WTC11 (cell line): ENCODE data around the gene SLC5A9.

ENCODE experiments used
- ZNF121 ChIP-seq: sonication (generic); formaldehyde crosslinking; IDR thresholded peaks from 2 replicates; pipeline ENCODE4 v1.8.0; 2023; ENCODE audit warnings: missing genetic modification reagents
- TF ChIP-seq, protein P1 (sequence below): sonication (generic); formaldehyde crosslinking; IDR thresholded peaks from 2 replicates; pipeline ENCODE4 v1.8.1; 2022; ENCODE audit warnings: low read depth, missing genetic modification reagents, borderline replicate concordance
- TF ChIP-seq, protein P2 (sequence below): sonication (generic); formaldehyde crosslinking; IDR thresholded peaks from 2 replicates; pipeline ENCODE4 v1.8.0; 2022; ENCODE audit warnings: missing genetic modification reagents
- TF ChIP-seq, protein P3 (sequence below): sonication (generic); formaldehyde crosslinking; IDR thresholded peaks from 2 replicates; pipeline ENCODE4 v1.8.0; 2022; ENCODE audit warnings: mild to moderate bottlenecking, missing genetic modification reagents
- TF ChIP-seq, protein P4 (sequence below): fragments of 200-600 bp; IDR thresholded peaks from 2 replicates; pipeline ENCODE4 v1.8.0; 2022; ENCODE audit warnings: antibody characterized with exemption
- TF ChIP-seq, protein P5 (sequence below): sonication (generic); formaldehyde crosslinking; conservative IDR thresholded peaks from 2 replicates; pipeline ENCODE4 v1.8.1; 2023; ENCODE audit warnings: mild to moderate bottlenecking, low read depth, missing genetic modification reagents, moderate library complexity

DNA sequence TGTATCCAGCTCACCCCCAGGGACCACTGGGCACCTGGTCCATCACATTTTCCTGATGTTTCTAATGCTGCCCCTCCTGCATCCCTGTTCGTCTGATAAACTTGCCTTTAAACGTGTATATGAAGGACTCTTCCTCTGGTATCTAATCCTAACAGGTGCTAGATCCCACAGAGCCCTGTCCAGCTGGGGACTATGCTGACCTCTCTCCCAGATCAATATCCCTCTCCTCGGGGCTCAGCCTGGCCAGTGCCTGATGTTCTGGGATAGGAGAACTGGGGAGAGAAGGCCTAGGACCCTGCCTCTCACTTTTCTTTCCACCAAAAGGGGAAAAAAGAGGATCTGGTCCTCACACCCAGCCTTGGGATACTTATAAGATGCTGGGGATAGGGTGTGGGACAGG lies 1.4 kb upstream of the SLC5A9 start:
- TF ChIP-seq, protein P1, sequence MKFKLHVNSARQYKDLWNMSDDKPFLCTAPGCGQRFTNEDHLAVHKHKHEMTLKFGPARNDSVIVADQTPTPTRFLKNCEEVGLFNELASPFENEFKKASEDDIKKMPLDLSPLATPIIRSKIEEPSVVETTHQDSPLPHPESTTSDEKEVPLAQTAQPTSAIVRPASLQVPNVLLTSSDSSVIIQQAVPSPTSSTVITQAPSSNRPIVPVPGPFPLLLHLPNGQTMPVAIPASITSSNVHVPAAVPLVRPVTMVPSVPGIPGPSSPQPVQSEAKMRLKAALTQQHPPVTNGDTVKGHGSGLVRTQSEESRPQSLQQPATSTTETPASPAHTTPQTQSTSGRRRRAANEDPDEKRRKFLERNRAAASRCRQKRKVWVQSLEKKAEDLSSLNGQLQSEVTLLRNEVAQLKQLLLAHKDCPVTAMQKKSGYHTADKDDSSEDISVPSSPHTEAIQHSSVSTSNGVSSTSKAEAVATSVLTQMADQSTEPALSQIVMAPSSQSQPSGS (CRISPR knock-in tag), result no peak
- TF ChIP-seq, protein P2, sequence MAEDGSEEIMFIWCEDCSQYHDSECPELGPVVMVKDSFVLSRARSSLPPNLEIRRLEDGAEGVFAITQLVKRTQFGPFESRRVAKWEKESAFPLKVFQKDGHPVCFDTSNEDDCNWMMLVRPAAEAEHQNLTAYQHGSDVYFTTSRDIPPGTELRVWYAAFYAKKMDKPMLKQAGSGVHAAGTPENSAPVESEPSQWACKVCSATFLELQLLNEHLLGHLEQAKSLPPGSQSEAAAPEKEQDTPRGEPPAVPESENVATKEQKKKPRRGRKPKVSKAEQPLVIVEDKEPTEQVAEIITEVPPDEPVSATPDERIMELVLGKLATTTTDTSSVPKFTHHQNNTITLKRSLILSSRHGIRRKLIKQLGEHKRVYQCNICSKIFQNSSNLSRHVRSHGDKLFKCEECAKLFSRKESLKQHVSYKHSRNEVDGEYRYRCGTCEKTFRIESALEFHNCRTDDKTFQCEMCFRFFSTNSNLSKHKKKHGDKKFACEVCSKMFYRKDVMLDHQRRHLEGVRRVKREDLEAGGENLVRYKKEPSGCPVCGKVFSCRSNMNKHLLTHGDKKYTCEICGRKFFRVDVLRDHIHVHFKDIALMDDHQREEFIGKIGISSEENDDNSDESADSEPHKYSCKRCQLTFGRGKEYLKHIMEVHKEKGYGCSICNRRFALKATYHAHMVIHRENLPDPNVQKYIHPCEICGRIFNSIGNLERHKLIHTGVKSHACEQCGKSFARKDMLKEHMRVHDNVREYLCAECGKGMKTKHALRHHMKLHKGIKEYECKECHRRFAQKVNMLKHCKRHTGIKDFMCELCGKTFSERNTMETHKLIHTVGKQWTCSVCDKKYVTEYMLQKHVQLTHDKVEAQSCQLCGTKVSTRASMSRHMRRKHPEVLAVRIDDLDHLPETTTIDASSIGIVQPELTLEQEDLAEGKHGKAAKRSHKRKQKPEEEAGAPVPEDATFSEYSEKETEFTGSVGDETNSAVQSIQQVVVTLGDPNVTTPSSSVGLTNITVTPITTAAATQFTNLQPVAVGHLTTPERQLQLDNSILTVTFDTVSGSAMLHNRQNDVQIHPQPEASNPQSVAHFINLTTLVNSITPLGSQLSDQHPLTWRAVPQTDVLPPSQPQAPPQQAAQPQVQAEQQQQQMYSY (CRISPR knock-in tag), result no peak
- TF ChIP-seq, protein P3, sequence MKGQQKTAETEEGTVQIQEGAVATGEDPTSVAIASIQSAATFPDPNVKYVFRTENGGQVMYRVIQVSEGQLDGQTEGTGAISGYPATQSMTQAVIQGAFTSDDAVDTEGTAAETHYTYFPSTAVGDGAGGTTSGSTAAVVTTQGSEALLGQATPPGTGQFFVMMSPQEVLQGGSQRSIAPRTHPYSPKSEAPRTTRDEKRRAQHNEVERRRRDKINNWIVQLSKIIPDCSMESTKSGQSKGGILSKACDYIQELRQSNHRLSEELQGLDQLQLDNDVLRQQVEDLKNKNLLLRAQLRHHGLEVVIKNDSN (CRISPR knock-in tag), result no peak
- TF ChIP-seq ZNF121 (CRISPR knock-in tag), result no peak
- TF ChIP-seq, protein P4, sequence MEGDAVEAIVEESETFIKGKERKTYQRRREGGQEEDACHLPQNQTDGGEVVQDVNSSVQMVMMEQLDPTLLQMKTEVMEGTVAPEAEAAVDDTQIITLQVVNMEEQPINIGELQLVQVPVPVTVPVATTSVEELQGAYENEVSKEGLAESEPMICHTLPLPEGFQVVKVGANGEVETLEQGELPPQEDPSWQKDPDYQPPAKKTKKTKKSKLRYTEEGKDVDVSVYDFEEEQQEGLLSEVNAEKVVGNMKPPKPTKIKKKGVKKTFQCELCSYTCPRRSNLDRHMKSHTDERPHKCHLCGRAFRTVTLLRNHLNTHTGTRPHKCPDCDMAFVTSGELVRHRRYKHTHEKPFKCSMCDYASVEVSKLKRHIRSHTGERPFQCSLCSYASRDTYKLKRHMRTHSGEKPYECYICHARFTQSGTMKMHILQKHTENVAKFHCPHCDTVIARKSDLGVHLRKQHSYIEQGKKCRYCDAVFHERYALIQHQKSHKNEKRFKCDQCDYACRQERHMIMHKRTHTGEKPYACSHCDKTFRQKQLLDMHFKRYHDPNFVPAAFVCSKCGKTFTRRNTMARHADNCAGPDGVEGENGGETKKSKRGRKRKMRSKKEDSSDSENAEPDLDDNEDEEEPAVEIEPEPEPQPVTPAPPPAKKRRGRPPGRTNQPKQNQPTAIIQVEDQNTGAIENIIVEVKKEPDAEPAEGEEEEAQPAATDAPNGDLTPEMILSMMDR, result no peak
- TF ChIP-seq, protein P5, sequence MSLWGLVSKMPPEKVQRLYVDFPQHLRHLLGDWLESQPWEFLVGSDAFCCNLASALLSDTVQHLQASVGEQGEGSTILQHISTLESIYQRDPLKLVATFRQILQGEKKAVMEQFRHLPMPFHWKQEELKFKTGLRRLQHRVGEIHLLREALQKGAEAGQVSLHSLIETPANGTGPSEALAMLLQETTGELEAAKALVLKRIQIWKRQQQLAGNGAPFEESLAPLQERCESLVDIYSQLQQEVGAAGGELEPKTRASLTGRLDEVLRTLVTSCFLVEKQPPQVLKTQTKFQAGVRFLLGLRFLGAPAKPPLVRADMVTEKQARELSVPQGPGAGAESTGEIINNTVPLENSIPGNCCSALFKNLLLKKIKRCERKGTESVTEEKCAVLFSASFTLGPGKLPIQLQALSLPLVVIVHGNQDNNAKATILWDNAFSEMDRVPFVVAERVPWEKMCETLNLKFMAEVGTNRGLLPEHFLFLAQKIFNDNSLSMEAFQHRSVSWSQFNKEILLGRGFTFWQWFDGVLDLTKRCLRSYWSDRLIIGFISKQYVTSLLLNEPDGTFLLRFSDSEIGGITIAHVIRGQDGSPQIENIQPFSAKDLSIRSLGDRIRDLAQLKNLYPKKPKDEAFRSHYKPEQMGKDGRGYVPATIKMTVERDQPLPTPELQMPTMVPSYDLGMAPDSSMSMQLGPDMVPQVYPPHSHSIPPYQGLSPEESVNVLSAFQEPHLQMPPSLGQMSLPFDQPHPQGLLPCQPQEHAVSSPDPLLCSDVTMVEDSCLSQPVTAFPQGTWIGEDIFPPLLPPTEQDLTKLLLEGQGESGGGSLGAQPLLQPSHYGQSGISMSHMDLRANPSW (CRISPR knock-in tag), result no peak
